ENCODE results near the gene DDX19B. TPM values are rescaled to one million over a fixed set of nuclear protein-coding genes. Genes with fewer than 3 reads are reported as not detected.

The DDX19B gene
- total RNA-seq, 1 experiment from 2014 or later = 74.5 TPM

DNA sequence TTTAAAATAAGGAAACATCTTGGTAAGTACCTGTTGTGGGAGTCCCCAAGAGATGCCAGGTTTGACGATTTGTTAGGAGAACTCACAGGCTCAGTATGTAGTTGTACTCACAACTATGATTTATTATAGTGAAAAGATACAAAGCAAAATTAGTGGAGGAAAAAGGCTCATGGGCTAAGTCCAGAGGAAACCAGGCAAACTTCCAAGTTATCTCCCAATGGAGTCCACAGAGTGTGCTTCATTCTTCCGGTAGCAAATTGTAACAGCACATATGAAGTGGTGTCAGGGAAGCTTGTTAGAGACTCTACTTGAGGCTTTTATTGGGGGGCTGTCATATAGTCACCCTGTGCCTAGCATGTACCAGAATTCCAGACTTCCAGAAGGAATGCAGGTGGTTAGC lies 50.0 kb downstream of the DDX19B start:
- H3K4me1 ChIP-seq = peaks cover 6% of the 10 kb centered on the region; the same call in 1 of the 2 replicates
- H3K27me3 ChIP-seq (replicated peaks; ENCODE audit: control insufficient read depth, insufficient read depth, low read length) = no peaks in the 10 kb centered on the region
- Mint-ChIP-seq H3K9me3 (ENCODE audit: unreplicated experiment) (no peaks in the 10 kb centered on the region), H3K36me3 (ENCODE audit: insufficient read depth, unreplicated experiment) (peaks cover 64% of the 10 kb centered on the region), H3K4me3 (ENCODE audit: unreplicated experiment) (no peak overlapping the region), H3K27me3 (ENCODE audit: insufficient read depth, unreplicated experiment) (no peaks in the 10 kb centered on the region), H3K4me1 (ENCODE audit: low read depth, unreplicated experiment) (peaks cover 12% of the 10 kb centered on the region), H3K27ac (ENCODE audit: unreplicated experiment) (no peak overlapping the region)
- no peaks in the 10 kb centered on the region; the same call in 1 of the 2 replicates for H3K36me3 ChIP-seq (ENCODE audit: control insufficient read depth, insufficient read depth, low read length)
- TF ChIP-seq, protein P1, sequence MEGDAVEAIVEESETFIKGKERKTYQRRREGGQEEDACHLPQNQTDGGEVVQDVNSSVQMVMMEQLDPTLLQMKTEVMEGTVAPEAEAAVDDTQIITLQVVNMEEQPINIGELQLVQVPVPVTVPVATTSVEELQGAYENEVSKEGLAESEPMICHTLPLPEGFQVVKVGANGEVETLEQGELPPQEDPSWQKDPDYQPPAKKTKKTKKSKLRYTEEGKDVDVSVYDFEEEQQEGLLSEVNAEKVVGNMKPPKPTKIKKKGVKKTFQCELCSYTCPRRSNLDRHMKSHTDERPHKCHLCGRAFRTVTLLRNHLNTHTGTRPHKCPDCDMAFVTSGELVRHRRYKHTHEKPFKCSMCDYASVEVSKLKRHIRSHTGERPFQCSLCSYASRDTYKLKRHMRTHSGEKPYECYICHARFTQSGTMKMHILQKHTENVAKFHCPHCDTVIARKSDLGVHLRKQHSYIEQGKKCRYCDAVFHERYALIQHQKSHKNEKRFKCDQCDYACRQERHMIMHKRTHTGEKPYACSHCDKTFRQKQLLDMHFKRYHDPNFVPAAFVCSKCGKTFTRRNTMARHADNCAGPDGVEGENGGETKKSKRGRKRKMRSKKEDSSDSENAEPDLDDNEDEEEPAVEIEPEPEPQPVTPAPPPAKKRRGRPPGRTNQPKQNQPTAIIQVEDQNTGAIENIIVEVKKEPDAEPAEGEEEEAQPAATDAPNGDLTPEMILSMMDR (IDR thresholded peaks at IDR 0.05; ENCODE audit: insufficient read depth in 1 of 2, low read depth in 1 of 2, low read length in 1 of 2, severe bottlenecking in 1 of 2, unreplicated experiment in 1 of 2) = no peak
- DNase-seq = no peak
- H3K4me3 ChIP-seq (ENCODE audit: low read depth, low read length) = no peak overlapping the region
- intact Hi-C loops (cut with micrococcal nuclease; ENCODE audit: unreplicated experiment) = no loop called here
- ChIA-PET POLR2A (no interaction called here), CTCF (no interaction called here)
- BruUV-seq (replicated peaks) = no TSS peak
- no peaks in the 10 kb centered on the region for H3K9me3 ChIP-seq

DNA sequence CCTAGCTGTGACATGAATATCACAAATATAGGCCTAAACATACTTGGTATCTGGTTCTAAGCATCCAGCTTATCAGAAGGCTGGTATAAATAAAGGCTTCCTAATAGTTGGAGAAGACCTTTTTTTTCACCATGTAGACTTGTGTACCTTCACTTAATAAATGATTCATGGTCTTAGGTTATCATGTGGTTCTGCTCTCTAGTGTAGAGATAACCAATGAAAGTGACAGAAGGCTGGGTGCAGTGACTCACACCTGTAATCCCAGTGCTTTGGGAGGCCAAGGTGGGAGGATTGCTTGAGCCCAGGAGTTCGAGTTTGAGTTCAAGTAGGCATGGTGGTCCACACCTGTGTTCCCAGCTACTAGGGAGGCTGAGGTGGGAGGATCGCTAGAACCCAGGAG lies 50.8 kb downstream of the DDX19B start:
- Mint-ChIP-seq H3K4me3 (ENCODE audit: unreplicated experiment) (no peak overlapping the region), H3K27ac (ENCODE audit: unreplicated experiment) (no peak overlapping the region), H3K9me3 (ENCODE audit: unreplicated experiment) (no peaks in the 10 kb centered on the region), H3K4me1 (ENCODE audit: low read depth, unreplicated experiment) (peaks cover 12% of the 10 kb centered on the region), H3K27me3 (ENCODE audit: insufficient read depth, unreplicated experiment) (no peaks in the 10 kb centered on the region), H3K36me3 (ENCODE audit: insufficient read depth, unreplicated experiment) (peaks cover 72% of the 10 kb centered on the region)
- H3K4me3 ChIP-seq (ENCODE audit: low read depth, low read length) = no peak overlapping the region
- CTCF ChIA-PET = no interaction called here
- intact Hi-C loops (cut with micrococcal nuclease; ENCODE audit: unreplicated experiment) = no loop called here
- H3K4me1 ChIP-seq = peaks cover 6% of the 10 kb centered on the region; the same call in 1 of the 2 replicates
- H3K9me3 ChIP-seq = no peaks in the 10 kb centered on the region
- DNase-seq = no peak
- POLR2A ChIA-PET = no interaction called here
- no TSS peak for BruUV-seq (replicated peaks)
- H3K36me3 ChIP-seq (ENCODE audit: control insufficient read depth, insufficient read depth, low read length) = no peaks in the 10 kb centered on the region; the same call in 1 of the 2 replicates
- no peaks in the 10 kb centered on the region for H3K27me3 ChIP-seq (replicated peaks; ENCODE audit: control insufficient read depth, insufficient read depth, low read length)
- TF ChIP-seq, protein P1 (IDR thresholded peaks at IDR 0.05; ENCODE audit: insufficient read depth in 1 of 2, low read depth in 1 of 2, low read length in 1 of 2, severe bottlenecking in 1 of 2, unreplicated experiment in 1 of 2) = no peak

DNA sequence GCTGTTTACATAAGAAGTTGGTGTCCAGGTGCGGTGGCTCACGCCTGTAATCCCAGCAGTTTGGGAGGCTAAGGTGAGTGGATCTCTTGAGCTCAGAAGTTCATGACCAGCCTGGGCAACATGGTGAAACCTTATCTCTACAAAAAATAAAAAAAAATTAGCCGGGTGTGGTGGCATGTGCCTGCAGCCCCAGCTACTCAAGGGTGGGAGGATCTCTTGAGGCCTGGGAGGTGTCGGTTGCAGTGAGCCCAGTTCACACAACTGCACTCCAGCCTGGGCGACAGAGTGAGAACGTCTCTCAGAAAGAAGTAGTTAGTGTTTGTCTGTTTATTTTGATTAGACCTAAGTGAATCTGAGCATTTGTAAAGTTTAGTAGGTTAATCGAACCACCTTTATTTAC lies 60.6 kb downstream of the DDX19B start:
- H3K4me1 ChIP-seq = no peaks in the 10 kb centered on the region
- ChIA-PET CTCF (interaction anchor here (0.7 to 1.2 kb wide), 2 partner anchors 10 to 45 kb away, joined by 3 to 6 read pairs; no protein-coding TSS in a partner anchor), POLR2A (interaction anchor here (0.6 to 1.0 kb wide), 2 partner anchors 12 to 37 kb away, joined by 6 read pairs; no protein-coding TSS in a partner anchor)
- no TSS peak for BruUV-seq (replicated peaks)
- intact Hi-C loops (cut with micrococcal nuclease; ENCODE audit: unreplicated experiment) = no loop called here
- DNase-seq = no peak
- no peaks in the 10 kb centered on the region for H3K4me1 Mint-ChIP-seq (ENCODE audit: low read depth, unreplicated experiment)
- H3K27me3 ChIP-seq (replicated peaks; ENCODE audit: control insufficient read depth, insufficient read depth, low read length) = no peaks in the 10 kb centered on the region
- TF ChIP-seq, protein P1 (IDR thresholded peaks at IDR 0.05; ENCODE audit: insufficient read depth in 1 of 2, low read depth in 1 of 2, low read length in 1 of 2, severe bottlenecking in 1 of 2, unreplicated experiment in 1 of 2) = no peak
- H3K36me3 Mint-ChIP-seq (ENCODE audit: insufficient read depth, unreplicated experiment) = peaks cover 85% of the 10 kb centered on the region
- no peaks in the 10 kb centered on the region for H3K9me3 Mint-ChIP-seq (ENCODE audit: unreplicated experiment)
- H3K27ac Mint-ChIP-seq (ENCODE audit: unreplicated experiment) = no peak overlapping the region
- H3K4me3 Mint-ChIP-seq (ENCODE audit: unreplicated experiment) = no peak overlapping the region
- no peak overlapping the region for H3K4me3 ChIP-seq (ENCODE audit: low read depth, low read length)
- H3K9me3 ChIP-seq = no peaks in the 10 kb centered on the region
- H3K27me3 Mint-ChIP-seq (ENCODE audit: insufficient read depth, unreplicated experiment) = no peaks in the 10 kb centered on the region
- H3K36me3 ChIP-seq (ENCODE audit: control insufficient read depth, insufficient read depth, low read length) = peaks cover 9% of the 10 kb centered on the region

All from Caco-2 (cell line).